PC-9 (cell line): Measurements from ENCODE around the gene GRIP1. TPM values are rescaled to one million over a fixed set of nuclear protein-coding genes. Genes with fewer than 3 reads are reported as not detected.
A peak's percentile ranks its signal among the peaks of the same experiment; 100 is the strongest.
"Not testable (repeated sequence)": the region's sequence is repeated elsewhere in the genome, so short reads cannot be mapped to it uniquely, and the experiment has no call there.

Source experiments
- BruUV-seq: library from RNA; stranded (reverse); fragments of 400-500 nt; replicated peaks from 2 replicates; lab custom pipeline; 2021; lab: Mats Ljungman, UMichigan
- CTCF ChIA-PET: fragments of 300-600 bp; sonication (Branson Sonifier 250); formaldehyde crosslinking; loops from one replicate; lab custom pipeline; 2022; ENCODE audit warnings: antibody characterized with exemption; lab: Charles Lee
- POLR2A ChIA-PET: fragments of 300-600 bp; sonication (Branson Sonifier 250); formaldehyde crosslinking; loops from one replicate; lab custom pipeline; 2022; ENCODE audit warnings: antibody characterized with exemption; ENCODE audit not compliant: unreplicated experiment; lab: Charles Lee
- DNase-seq, 2 experiments: peaks; one replicate each; pipeline versions ENCODE4 v3.0.0 to v3.0.0-alpha.2; 2015 to 2022; ENCODE audit warnings: mixed read lengths in 1 of 2
- H2AFZ ChIP-seq: fragments of 200-600 bp; sonication (generic); 2 replicates; pipeline ENCODE4 v1.8.1; 2017; ENCODE audit warnings: antibody characterized with exemption
- H3F3A ChIP-seq: fragments of 200-600 bp; sonication (generic); 2 replicates; pipeline ENCODE4 v1.8.1; 2017; ENCODE audit warnings: antibody characterized with exemption, mild to moderate bottlenecking, low read depth; ENCODE audit not compliant: insufficient read depth
- H3K27ac ChIP-seq: fragments of 200-600 bp; sonication (generic); 2 replicates; pipeline ENCODE4 v1.6.1; 2016; ENCODE audit warnings: mixed run types
- H3K27me3 ChIP-seq: fragments of 200-600 bp; sonication (generic); 2 replicates; pipeline ENCODE4 v1.6.1; 2016; ENCODE audit warnings: low read depth, mixed run types; ENCODE audit not compliant: insufficient read depth
- H3K36me3 ChIP-seq: fragments of 200-600 bp; sonication (generic); 2 replicates; pipeline ENCODE4 v1.6.1; 2016; ENCODE audit warnings: low read depth, mixed run types
- H3K4me1 ChIP-seq: fragments of 200-600 bp; sonication (generic); replicated peaks from 2 replicates; pipeline ENCODE4 v1.6.1; 2016; ENCODE audit warnings: mixed run types; ENCODE audit not compliant: insufficient read depth
- H3K4me2 ChIP-seq: fragments of 200-600 bp; sonication (generic); 2 replicates; pipeline ENCODE4 v1.6.1; 2017; ENCODE audit warnings: mixed run types
- H3K4me3 ChIP-seq: fragments of 200-600 bp; sonication (generic); 2 replicates; pipeline ENCODE4 v1.6.1; 2016; ENCODE audit warnings: mixed run types
- H3K79me2 ChIP-seq: fragments of 200-600 bp; sonication (generic); 2 replicates; pipeline ENCODE4 v1.6.1; 2017; ENCODE audit warnings: low read depth, mixed run types
- H3K9me2 ChIP-seq: fragments of 200-600 bp; sonication (generic); 2 replicates; pipeline ENCODE4 v1.8.1; 2017; ENCODE audit warnings: mild to moderate bottlenecking; ENCODE audit not compliant: insufficient read depth
- H3K9me3 ChIP-seq: fragments of 200-600 bp; sonication (generic); 2 replicates; pipeline ENCODE4 v1.8.1; 2016; ENCODE audit warnings: low read depth; ENCODE audit not compliant: insufficient read depth
- H4K20me1 ChIP-seq: fragments of 200-600 bp; sonication (generic); 2 replicates; pipeline ENCODE4 v1.8.1; 2017; ENCODE audit not compliant: insufficient read depth
- CTCF ChIP-seq: fragments of 200-600 bp; sonication (generic); conservative IDR thresholded peaks from 2 replicates; pipeline ENCODE4 v1.6.1; 2017; ENCODE audit warnings: mixed run types, antibody characterized with exemption, mild to moderate bottlenecking, moderate library complexity
- EZH2 ChIP-seq: fragments of 200-600 bp; sonication (generic); IDR thresholded peaks from 2 replicates; pipeline ENCODE4 v1.8.0; 2017; ENCODE audit warnings: antibody characterized with exemption, low read depth
- intact Hi-C: fragments of 100-400 bp; cut with micrococcal nuclease; formaldehyde crosslinking; loops from one replicate; pipeline ENCODE4 v1.10.0; 2022; ENCODE audit not compliant: unreplicated experiment
- total RNA-seq: library from RNA; stranded (reverse); gene quantifications from 2 replicates; pipeline ENCODE4 v1.2.3, GENCODE V29; 2021

Gene GRIP1
- total RNA-seq, 1 experiment from 2014 or later, result 16.0 TPM

DNA sequence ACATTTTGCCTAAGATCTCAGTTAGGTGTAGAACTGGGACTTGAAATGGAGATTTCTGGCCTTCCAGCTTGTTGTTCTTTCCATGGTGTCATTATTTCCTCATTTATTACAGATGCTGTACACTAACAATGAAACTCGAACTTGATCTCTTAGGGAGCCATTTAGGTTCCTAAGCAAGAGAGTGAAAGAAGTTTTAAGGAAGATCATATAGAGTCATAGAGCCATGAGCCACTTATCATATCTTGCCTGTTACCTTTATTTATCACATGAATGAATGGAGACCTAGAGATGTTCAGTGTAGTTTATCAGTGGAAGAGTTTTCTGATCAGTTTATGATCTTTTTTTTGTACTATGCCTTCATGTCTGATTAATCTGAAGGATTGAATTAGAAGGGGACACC is 366.7 kb downstream of the GRIP1 start:
- Histone ChIP-seq H3K4me2 (no peak overlapping the region), H4K20me1 (no peaks in the 10 kb centered on the region), H3F3A (no peaks in the 10 kb centered on the region), H3K36me3 (no peaks in the 10 kb centered on the region), H3K4me1 (no peaks in the 10 kb centered on the region), H3K27me3 (no peaks in the 10 kb centered on the region), H3K4me3 (no peak overlapping the region), H3K79me2 (no peaks in the 10 kb centered on the region), H3K9me2 (no peaks in the 10 kb centered on the region), H2AFZ (no peak overlapping the region), H3K9me3 (no peaks in the 10 kb centered on the region), H3K27ac (no peak overlapping the region)
- ChIA-PET CTCF (no interaction called here), POLR2A (no interaction called here)
- TF ChIP-seq CTCF, result no peak
- TF ChIP-seq EZH2, result no peak
- intact Hi-C loops, result no loop called here
- DNase-seq, result no peak
- no TSS peak for BruUV-seq

GRCh38 chr12:66309606-66310005 is 369.3 kb downstream of the GRIP1 start:
- intact Hi-C loops, result loop anchor here (10.0 kb wide), 1 partner anchor 435 kb away; no protein-coding TSS in a partner anchor
- no peaks in the 10 kb centered on the region for H3K27me3 ChIP-seq
- CTCF ChIA-PET, result no interaction called here
- TF ChIP-seq EZH2, result no peak
- no peak for TF ChIP-seq CTCF
- H3K36me3 ChIP-seq, result no peaks in the 10 kb centered on the region
- no peaks in the 10 kb centered on the region for H3K79me2 ChIP-seq
- DNase-seq, result no peak
- no peaks in the 10 kb centered on the region for H3K4me1 ChIP-seq
- H2AFZ ChIP-seq, result no peak overlapping the region
- no peaks in the 10 kb centered on the region for H3F3A ChIP-seq
- H3K4me3 ChIP-seq, result no peak overlapping the region
- POLR2A ChIA-PET, result no interaction called here
- BruUV-seq, result no TSS peak
- H4K20me1 ChIP-seq, result no peaks in the 10 kb centered on the region
- H3K27ac ChIP-seq, result no peak overlapping the region
- no peak overlapping the region for H3K4me2 ChIP-seq
- no peaks in the 10 kb centered on the region for H3K9me2 ChIP-seq
- H3K9me3 ChIP-seq, result no peaks in the 10 kb centered on the region

GRCh38 chr12:66304296-66304900 is 374.5 kb downstream of the GRIP1 start:
- Histone ChIP-seq H4K20me1 (no peaks in the 10 kb centered on the region), H3K4me1 (peaks cover 9% of the 10 kb centered on the region; the same call in 1 of the 2 replicates), H3K36me3 (no peaks in the 10 kb centered on the region), H2AFZ (no peak overlapping the region), H3K4me3 (no peak overlapping the region), H3K9me3 (no peaks in the 10 kb centered on the region), H3K4me2 (peak overlapping the region; percentile 81; the same call in 1 of the 2 replicates), H3K9me2 (no peaks in the 10 kb centered on the region), H3K79me2 (peaks cover 12% of the 10 kb centered on the region; the same call in 1 of the 2 replicates), H3K27ac (no peak overlapping the region), H3F3A (no peaks in the 10 kb centered on the region; the same call in 1 of the 2 replicates), H3K27me3 (no peaks in the 10 kb centered on the region)
- CTCF ChIA-PET, result interaction anchor here (0.5 to 0.6 kb wide), 2 partner anchors 198 to 982 kb away, joined by 4 to 5 read pairs; no protein-coding TSS in a partner anchor
- no peak for TF ChIP-seq CTCF
- no peak for TF ChIP-seq EZH2
- POLR2A ChIA-PET, result interaction anchor here (0.7 kb wide), 1 partner anchor 89 kb away, joined by 3 read pairs; no protein-coding TSS in a partner anchor
- no TSS peak for BruUV-seq
- intact Hi-C loops, result loop anchor here (10.0 kb wide), 1 partner anchor 430 kb away; no protein-coding TSS in a partner anchor
- DNase-seq, result no peak

GRCh38 chr12:66303316-66303804 is 375.5 kb downstream of the GRIP1 start:
- Histone ChIP-seq H3K79me2 (peaks cover 12% of the 10 kb centered on the region; the same call in 1 of the 2 replicates), H2AFZ (peak overlapping the region; percentile 96), H3K4me2 (peak overlapping the region; percentile 81), H3K4me3 (peak overlapping the region; percentile 89; the same call in 1 of the 2 replicates)
- H4K20me1 ChIP-seq, H3K27ac ChIP-seq, H3K4me1 ChIP-seq, H3F3A ChIP-seq, H3K36me3 ChIP-seq, H3K9me3 ChIP-seq, H3K27me3 ChIP-seq, DNase-seq, BruUV-seq, H3K9me2 ChIP-seq: not testable (repeated sequence)
- POLR2A ChIA-PET, result interaction anchor here (0.5 to 0.6 kb wide), 3 partner anchors 48 to 173 kb away, joined by 3 read pairs; partner anchors contain the start of gene LLPH
- intact Hi-C loops, result loop anchor here (10.0 kb wide), 1 partner anchor 429 kb away; no protein-coding TSS in a partner anchor
- CTCF ChIA-PET, result interaction anchor here (0.6 to 1.1 kb wide), 3 partner anchors 69 to 148 kb away, joined by 5 to 7 read pairs (median 7); no protein-coding TSS in a partner anchor
